Fibroblast of the aortic adventitia (primary cell): ENCODE measurements around the gene SUN1. TPM values are rescaled to one million over a fixed set of nuclear protein-coding genes. Genes with fewer than 3 reads are reported as not detected.

Experiments
- DNase-seq: peaks from one replicate; pipeline ENCODE4 v3.0.0-alpha.2; 2010; ENCODE audit warnings: low read depth
- H3K4me3 ChIP-seq: 2 replicates; pipeline ENCODE4 v1.5.1; 2011; ENCODE audit warnings: low read depth, mild to moderate bottlenecking, control low read depth, low read length, moderate library complexity
- total RNA-seq: library from RNA; depleted of rRNA; stranded (reverse); fragments of >200 nt; gene quantifications from 2 replicates; pipeline ENCODE4 v1.2.3, GENCODE V29; 2012; ENCODE audit warnings: low replicate concordance
- TF ChIP-seq, protein P1 (sequence below): IDR thresholded peaks from 2 replicates; pipeline ENCODE4 v1.5.1; 2011; ENCODE audit warnings: mild to moderate bottlenecking, low read length, control low read depth, inconsistent platforms; ENCODE audit not compliant: insufficient read depth

SUN1 gene
- total RNA-seq, 1 donor, result 211 TPM

DNA sequence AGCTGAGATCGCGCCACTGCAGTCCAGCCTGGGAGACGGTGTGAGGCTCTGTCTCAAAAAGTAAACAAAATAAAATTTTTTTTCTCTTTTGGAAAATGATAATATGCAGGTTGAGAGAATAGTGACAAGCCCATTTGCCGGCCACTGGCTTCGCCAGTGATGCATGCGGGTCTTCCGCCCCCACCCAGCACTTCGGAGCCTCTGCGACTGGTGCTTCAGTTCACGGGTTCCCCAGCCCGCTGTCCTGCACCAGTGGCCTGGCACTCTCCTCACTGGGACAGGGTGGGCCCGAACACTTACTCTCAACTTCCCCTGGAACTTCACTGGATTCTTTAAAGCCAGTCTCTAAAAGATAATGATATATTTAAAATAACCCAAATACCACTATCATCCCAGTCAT lies 2.7 kb downstream of the SUN1 start:
- no peak for DNase-seq
- TF ChIP-seq, protein P1, sequence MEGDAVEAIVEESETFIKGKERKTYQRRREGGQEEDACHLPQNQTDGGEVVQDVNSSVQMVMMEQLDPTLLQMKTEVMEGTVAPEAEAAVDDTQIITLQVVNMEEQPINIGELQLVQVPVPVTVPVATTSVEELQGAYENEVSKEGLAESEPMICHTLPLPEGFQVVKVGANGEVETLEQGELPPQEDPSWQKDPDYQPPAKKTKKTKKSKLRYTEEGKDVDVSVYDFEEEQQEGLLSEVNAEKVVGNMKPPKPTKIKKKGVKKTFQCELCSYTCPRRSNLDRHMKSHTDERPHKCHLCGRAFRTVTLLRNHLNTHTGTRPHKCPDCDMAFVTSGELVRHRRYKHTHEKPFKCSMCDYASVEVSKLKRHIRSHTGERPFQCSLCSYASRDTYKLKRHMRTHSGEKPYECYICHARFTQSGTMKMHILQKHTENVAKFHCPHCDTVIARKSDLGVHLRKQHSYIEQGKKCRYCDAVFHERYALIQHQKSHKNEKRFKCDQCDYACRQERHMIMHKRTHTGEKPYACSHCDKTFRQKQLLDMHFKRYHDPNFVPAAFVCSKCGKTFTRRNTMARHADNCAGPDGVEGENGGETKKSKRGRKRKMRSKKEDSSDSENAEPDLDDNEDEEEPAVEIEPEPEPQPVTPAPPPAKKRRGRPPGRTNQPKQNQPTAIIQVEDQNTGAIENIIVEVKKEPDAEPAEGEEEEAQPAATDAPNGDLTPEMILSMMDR, result no peak
- no peak overlapping the region for H3K4me3 ChIP-seq

DNA sequence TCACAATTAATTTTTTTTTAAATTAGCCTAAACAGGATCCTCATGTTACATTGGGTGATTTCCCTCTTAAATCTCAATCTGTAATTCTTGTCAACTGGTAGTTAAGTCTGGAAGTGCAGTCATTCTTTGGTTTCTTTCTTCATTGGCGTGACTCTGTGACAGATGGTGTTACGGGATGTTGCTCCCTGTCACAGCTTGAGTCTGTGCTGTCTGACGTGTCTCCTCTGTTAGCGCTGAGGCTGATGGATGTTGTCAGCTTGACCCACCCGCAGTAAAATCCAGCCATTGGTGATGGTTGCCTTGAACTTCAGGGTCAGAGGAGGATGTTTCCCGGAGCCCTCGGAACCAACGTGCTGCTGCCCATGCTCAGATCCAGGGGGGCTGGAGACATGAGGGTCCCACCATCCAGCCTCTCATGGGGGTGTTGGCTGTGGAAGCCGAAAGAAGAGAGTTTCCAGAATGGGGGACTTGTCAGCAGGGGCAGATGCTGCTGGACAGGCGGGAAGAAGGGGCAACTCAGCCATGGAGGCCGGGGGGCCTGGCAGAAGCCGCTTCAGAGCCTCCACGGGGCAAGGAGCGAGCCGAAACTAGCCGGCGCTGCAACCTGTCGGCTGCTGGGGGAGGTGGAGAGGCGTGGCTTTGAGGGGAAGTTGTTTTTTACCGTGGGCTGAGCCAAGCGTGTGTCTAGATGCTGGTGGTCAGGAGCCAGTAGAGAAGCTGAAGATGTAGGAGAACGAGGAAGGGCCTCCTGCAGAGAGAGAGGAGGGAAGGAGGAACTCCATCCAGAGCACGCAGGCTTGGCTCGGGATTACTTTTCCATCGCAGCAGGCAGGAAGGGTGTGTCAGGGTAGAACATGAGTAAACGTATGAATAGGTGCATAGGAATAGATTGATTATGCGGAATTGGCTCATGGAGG lies 3.5 kb downstream of the SUN1 start:
- no peak for DNase-seq
- TF ChIP-seq, protein P1, result no peak
- H3K4me3 ChIP-seq, result no peak overlapping the region

DNA sequence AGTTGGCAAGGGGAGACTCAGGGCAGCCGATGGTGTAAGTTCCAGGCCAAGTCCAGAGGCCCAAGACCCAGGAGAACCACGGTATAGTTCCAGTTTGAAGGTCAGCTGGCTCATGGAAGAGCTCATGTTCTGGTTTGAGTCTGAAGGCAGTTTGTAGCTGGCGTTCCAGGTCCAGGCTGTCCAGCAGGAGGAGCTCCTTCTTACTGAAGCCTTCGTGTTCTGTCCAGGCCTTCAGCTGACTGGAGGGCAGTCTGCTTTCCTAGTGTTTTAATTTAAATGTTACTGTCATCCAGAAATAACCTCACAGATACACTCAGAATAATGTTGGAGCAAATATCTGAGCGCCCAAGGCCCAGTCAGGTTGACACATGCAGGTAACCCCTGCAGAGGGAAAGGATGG lies 4.2 kb downstream of the SUN1 start:
- TF ChIP-seq, protein P1, result peak; percentile 68
- DNase-seq, result peak; percentile 62
- no peak overlapping the region for H3K4me3 ChIP-seq

DNA sequence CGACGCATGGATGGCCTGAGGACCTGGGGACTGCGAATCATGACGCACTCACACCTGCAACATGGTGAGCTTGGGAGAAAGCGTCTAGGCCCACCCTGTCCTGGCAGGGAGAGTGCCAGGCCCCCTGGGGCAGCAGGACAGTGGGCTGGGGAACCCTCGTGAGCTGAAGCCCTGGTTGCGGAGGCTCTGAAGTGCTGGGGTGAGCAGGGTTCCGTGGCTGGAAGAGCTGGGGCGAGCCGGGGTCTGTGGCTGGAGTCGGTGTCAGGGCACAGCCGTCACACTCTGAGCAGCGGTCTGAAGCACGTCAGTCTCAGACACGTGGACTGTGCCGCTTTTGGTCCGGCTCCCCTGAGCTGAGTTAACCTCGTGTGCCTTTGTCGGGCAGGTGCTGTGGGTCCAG lies 4.7 kb downstream of the SUN1 start:
- TF ChIP-seq, protein P1, result no peak
- no peak for DNase-seq

DNA sequence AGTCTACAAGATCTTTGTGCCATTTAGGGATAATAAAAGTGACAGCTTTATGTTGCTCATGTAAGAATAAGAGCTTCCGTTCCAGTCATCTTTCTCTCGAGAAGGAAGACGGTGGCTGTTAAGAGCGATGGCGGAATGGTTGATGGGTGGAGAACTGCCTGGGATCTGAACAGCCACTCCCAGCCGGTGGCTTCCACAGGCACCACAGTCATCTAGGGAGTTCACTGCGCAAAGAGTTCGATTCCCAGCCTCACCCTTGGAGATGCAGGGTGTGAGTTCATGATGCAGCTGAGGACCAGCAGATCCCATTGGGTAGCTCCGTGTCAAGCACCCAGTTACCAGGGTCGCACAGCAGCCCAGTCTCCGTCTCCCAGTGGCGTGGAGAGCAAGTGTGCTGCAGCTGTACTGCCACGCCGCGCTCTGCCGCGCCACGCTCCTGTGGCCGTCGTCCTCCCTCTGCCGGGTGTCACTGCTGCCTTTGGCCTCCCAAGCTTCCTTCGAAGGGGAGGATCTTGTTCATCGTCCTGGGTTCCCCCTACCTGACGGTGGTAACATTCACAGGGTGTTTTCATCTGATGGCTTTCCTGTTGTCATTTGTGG lies 7.8 kb downstream of the SUN1 start:
- TF ChIP-seq, protein P1, result no peak
- no peak for DNase-seq

More for the DNA sequence above, 4.7 kb downstream of the SUN1 start:
- no peak overlapping the region for H3K4me3 ChIP-seq

DNA sequence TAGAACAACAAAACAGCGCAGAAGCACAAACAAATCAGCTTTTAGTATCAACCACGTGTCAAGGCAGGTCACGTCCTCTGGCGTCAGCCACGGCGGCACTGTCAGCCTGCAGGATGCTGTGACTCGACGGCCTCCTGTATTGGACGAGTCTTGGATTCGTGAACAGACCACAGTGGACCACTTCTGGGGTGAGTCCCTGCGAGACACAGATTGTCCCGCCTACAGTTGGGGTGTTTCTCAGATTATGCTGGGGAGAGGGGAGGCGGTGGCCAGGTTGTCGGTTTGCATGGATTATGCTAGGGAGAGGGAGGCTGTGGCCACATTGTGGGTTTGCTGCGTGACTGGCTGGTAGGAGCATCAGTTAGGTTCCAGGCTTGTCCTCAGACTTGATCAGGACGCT lies 9.7 kb downstream of the SUN1 start:
- TF ChIP-seq, protein P1, result no peak
- H3K4me3 ChIP-seq, result no peak overlapping the region
- DNase-seq, result no peak

More for the DNA sequence above, 7.8 kb downstream of the SUN1 start:
- no peak overlapping the region for H3K4me3 ChIP-seq
